ENCODE results near the gene ZNF292.

GRCh38 chr6:87293526-87293925 is 138.2 kb downstream of the ZNF292 start:
- TF ChIP-seq CTCF (IDR thresholded peaks at IDR 0.05) (no peak), POLR2A (IDR thresholded peaks at IDR 0.05) (no peak)
